Testis (tissue), 3 donors: ENCODE data around the gene TSR1. TPM values are rescaled to one million over a fixed set of nuclear protein-coding genes. Genes with fewer than 3 reads are reported as not detected.

ENCODE experiments used
- DNase-seq: peaks from one replicate; pipeline ENCODE4 v3.0.0-alpha.2; 2019
- H3K27ac ChIP-seq, 2 donors: fragments of 200-600 bp; sonication (generic); one replicate each; pipeline ENCODE4 v1.5.1; 2019
- H3K27me3 ChIP-seq: fragments of 200-600 bp; sonication (generic); one replicate; pipeline ENCODE4 v1.5.1; 2019
- H3K36me3 ChIP-seq: fragments of 200-600 bp; sonication (generic); one replicate; pipeline ENCODE4 v1.5.1; 2017; ENCODE audit warnings: low read depth; ENCODE audit errors: missing control alignments
- H3K4me1 ChIP-seq: fragments of 200-600 bp; sonication (generic); one replicate; pipeline ENCODE4 v1.5.1; 2019
- H3K4me3 ChIP-seq, 2 donors: fragments of 200-600 bp; sonication (generic); one replicate each; pipeline ENCODE4 v1.5.1; 2017 to 2019
- H3K9me3 ChIP-seq: fragments of 200-600 bp; sonication (generic); one replicate; pipeline ENCODE4 v1.5.1; 2017
- CTCF ChIP-seq, 3 experiments: fragments of 450-650 bp in 2 of 3; fragments of 200-600 bp in 1 of 3; sonication (generic) in 1 of 3; IDR thresholded peaks; one replicate each; pipeline ENCODE4 v1.5.1; 2016 to 2019; ENCODE audit warnings: antibody characterized with exemption in 3 of 3, mild to moderate bottlenecking in 2 of 3, moderate library complexity in 1 of 3
- POLR2A ChIP-seq: fragments of 450-650 bp; IDR thresholded peaks from one replicate; pipeline ENCODE4 v1.6.1; 2017; ENCODE audit warnings: antibody characterized with exemption, mild to moderate bottlenecking, moderate library complexity
- WGBS, 2 donors: methylation state at CpG; one replicate each; pipeline ENCODE4 v1.1.5; 2018; 5-methylcytosine and 5-hydroxymethylcytosine counted together
- intact Hi-C: fragments of 100-400 bp; cut with DNase I; formaldehyde crosslinking; loops from one replicate; pipeline ENCODE4 v1.15.1; 2023; ENCODE audit warnings: low total_unique reads
- polyA plus RNA-seq: library from polyadenylated mRNA; stranded (reverse); fragments of 350-450 nt; fragmentation: Illumina TruSeq; extraction: RNeasy Lipid Tissue Mini Kit (QIAGEN cat#74804); gene quantifications from one replicate; pipeline ENCODE4 v1.2.3, GENCODE V29; 2014; ENCODE audit warnings: low read depth, low replicate concordance; ENCODE audit not compliant: insufficient read depth
- total RNA-seq, 2 donors: library from RNA; depleted of rRNA; stranded (reverse); fragments of >200 nt; gene quantifications; one replicate each; pipeline ENCODE4 v1.2.3, GENCODE V29; 2016

The TSR1 gene
- total and polyA plus RNA-seq, 3 donors from 2014 or later = 39.2 to 56.2 (median 48.9) TPM

DNA sequence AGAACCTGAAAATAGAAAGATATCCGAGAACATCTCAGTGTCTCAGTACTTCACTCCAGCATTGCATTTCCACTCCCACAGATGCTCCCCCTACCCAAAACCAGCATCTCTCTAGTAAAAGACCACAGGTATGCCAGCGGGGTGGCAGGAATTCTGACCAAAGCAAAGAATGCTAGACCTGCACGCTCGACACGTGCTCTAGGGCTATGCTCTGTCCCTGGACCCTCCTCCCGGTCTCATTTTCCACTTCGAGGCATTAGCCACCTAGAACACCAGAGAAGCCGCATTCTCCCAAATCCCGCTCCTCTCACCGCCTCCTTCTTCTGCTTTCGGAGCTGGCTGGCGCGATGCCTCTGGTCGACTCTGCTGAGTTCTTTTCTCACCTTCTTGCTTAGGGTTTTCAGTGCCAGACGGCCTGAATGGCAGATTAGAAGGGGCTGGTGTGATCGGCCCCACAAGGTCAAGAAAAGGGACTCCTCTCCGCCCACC is 487 bp downstream of the TSR1 start:
- H3K4me1 ChIP-seq = peaks cover 11% of the 10 kb centered on the region
- no peaks in the 10 kb centered on the region for H3K36me3 ChIP-seq
- intact Hi-C loops = no loop called here
- H3K4me3 ChIP-seq = peak overlapping the region; percentile 83 to 85
- TF ChIP-seq CTCF (IDR thresholded peaks at IDR 0.05) (no peak), POLR2A (no peak)
- 1 to 2% methylated on average over 17 of the region's 17 CpGs for WGBS, 2 donors
- DNase-seq = peak; percentile 21
- peak overlapping the region in 1 of 2 donors; percentile 79 for H3K27ac ChIP-seq
- no peaks in the 10 kb centered on the region for H3K9me3 ChIP-seq
- H3K27me3 ChIP-seq = no peaks in the 10 kb centered on the region

- Histone ChIP-seq H3K36me3 (no peaks in the 10 kb centered on the region), H3K9me3 (no peaks in the 10 kb centered on the region), H3K4me3 (no peak overlapping the region), H3K27ac (no peak overlapping the region), H3K4me1 (peaks cover 7% of the 10 kb centered on the region), H3K27me3 (no peaks in the 10 kb centered on the region)
- 70 to 91% methylated on average over 3 of the region's 3 CpGs for whole genome bisulfite sequencing, 2 donors
- no peak for TF ChIP-seq POLR2A
- TF ChIP-seq CTCF (IDR thresholded peaks at IDR 0.05) = no peak
- intact Hi-C loops = no loop called here
- no peak for DNase-seq
Measured at GRCh38 chr17:2331303-2331702, 5.0 kb downstream of the TSR1 start.

DNA sequence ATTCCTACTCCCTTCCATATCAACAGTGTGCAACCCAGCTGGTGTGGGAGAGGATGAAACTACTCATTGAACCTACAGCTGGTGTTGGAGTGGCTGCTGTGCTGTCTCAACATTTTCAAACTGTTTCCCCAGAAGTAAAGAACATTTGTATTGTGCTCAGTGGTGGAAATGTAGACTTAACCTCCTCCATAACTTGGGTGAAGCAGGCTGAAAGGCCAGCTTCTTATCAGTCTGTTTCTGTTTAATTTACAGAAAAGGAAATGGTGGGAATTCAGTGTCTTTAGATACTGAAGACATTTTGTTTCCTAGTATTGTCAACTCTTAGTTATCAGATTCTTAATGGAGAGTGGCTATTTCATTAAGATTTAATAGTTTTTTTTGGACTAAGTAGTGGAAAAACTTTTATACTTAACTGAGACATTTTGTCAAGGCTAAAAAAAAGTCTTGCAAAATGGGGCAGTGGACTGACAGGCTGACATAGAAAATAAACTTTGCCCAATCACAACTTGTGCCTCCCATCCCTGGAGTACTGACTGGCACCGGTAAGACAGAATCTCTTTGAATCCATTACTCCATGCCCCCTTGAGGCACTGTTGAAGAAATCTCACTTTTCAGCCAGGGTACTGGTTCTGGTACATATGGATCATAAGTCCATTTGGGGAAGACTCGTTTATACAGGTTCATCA is 12.5 kb downstream of the TSR1 start:
- 78 to 96% methylated on average over 2 of the region's 2 CpGs for WGBS, 2 donors
- TF ChIP-seq POLR2A (no peak), CTCF (IDR thresholded peaks at IDR 0.05) (no peak)
- Histone ChIP-seq H3K4me3 (no peak overlapping the region), H3K27me3 (no peaks in the 10 kb centered on the region), H3K27ac (no peak overlapping the region), H3K9me3 (no peaks in the 10 kb centered on the region), H3K4me1 (no peaks in the 10 kb centered on the region), H3K36me3 (no peaks in the 10 kb centered on the region)
- DNase-seq = no peak
- intact Hi-C loops = no loop called here

GRCh38 chr17:2321399-2321798 is 14.9 kb downstream of the TSR1 start:
- no peaks in the 10 kb centered on the region for H3K9me3 ChIP-seq
- H3K27ac ChIP-seq = no peak overlapping the region
- H3K4me1 ChIP-seq = no peaks in the 10 kb centered on the region
- WGBS, 2 donors = 71 to 82% methylated on average over 1 of the region's 1 CpG
- DNase-seq = no peak
- H3K27me3 ChIP-seq = no peaks in the 10 kb centered on the region
- H3K4me3 ChIP-seq = no peak overlapping the region
- no peaks in the 10 kb centered on the region for H3K36me3 ChIP-seq
- intact Hi-C loops = no loop called here
- no peak for TF ChIP-seq CTCF (IDR thresholded peaks at IDR 0.05)

- Histone ChIP-seq H3K4me3 (no peak overlapping the region), H3K4me1 (no peaks in the 10 kb centered on the region), H3K27ac (no peak overlapping the region), H3K27me3 (no peaks in the 10 kb centered on the region), H3K9me3 (no peaks in the 10 kb centered on the region), H3K36me3 (no peaks in the 10 kb centered on the region)
- no peak for TF ChIP-seq CTCF (IDR thresholded peaks at IDR 0.05)
- no peak for TF ChIP-seq POLR2A
- DNase-seq = no peak
- intact Hi-C loops = no loop called here
Measured at GRCh38 chr17:2319051-2319450, 17.2 kb downstream of the TSR1 start.
